Liver (tissue), 9 donors: ENCODE data around the gene MVP. TPM values are rescaled to one million over a fixed set of nuclear protein-coding genes. Genes with fewer than 3 reads are reported as not detected.

Experiments
- DNase-seq: peaks from one replicate; pipeline ENCODE4 v3.0.0-alpha.2; 2017; ENCODE audit warnings: low spot score
- H3K27ac ChIP-seq, 2 donors: one replicate each; pipeline ENCODE4 v1.7.0; 2013; ENCODE audit warnings: inconsistent platforms in 2 of 2, low read length in 2 of 2, control low read depth in 1 of 2, low read depth in 1 of 2, mild to moderate bottlenecking in 1 of 2
- H3K27me3 ChIP-seq, 4 donors: one replicate each; pipeline versions ENCODE4 v1.6.1 to v1.7.0; 2013; ENCODE audit warnings: low read length in 3 of 4, inconsistent platforms in 1 of 4, mild to moderate bottlenecking in 1 of 4, moderate library complexity in 1 of 4; ENCODE audit not compliant: control insufficient read depth in 4 of 4, insufficient read depth in 4 of 4
- H3K36me3 ChIP-seq, 4 donors: one replicate each; pipeline versions ENCODE4 v1.6.1 to v1.7.0; 2013; ENCODE audit warnings: low read length in 3 of 4, mild to moderate bottlenecking in 3 of 4, low read depth in 1 of 4, moderate library complexity in 1 of 4; ENCODE audit not compliant: control insufficient read depth in 4 of 4, insufficient read depth in 3 of 4
- H3K4me1 ChIP-seq, 4 donors: one replicate each; pipeline versions ENCODE4 v1.6.1 to v1.7.0; 2013; ENCODE audit warnings: low read length in 3 of 4, mild to moderate bottlenecking in 3 of 4, moderate library complexity in 1 of 4; ENCODE audit not compliant: control insufficient read depth in 4 of 4, insufficient read depth in 4 of 4
- H3K4me3 ChIP-seq, 3 donors: one replicate each; pipeline versions ENCODE4 v1.6.1 to v1.7.0; 2013; ENCODE audit warnings: low read length in 3 of 3, control low read depth in 1 of 3, low read depth in 1 of 3, mild to moderate bottlenecking in 1 of 3
- H3K9ac ChIP-seq, 2 donors: one replicate each; pipeline ENCODE4 v1.7.0; 2013; ENCODE audit warnings: low read length in 2 of 2, mild to moderate bottlenecking in 2 of 2, moderate library complexity in 2 of 2, control low read depth in 1 of 2, low read depth in 1 of 2
- H3K9me3 ChIP-seq, 4 donors: one replicate each; pipeline versions ENCODE4 v1.6.1 to v1.7.0; 2013; ENCODE audit warnings: low read length in 3 of 4; ENCODE audit not compliant: control insufficient read depth in 4 of 4
- CTCF ChIP-seq: fragments of 150-350 bp; IDR thresholded peaks from 2 replicates; pipeline ENCODE4 v1.5.1; 2017; ENCODE audit warnings: improper control_type of control experiment, low read depth, low read length; ENCODE audit not compliant: missing input control
- EGR1 ChIP-seq, 2 donors: IDR thresholded peaks; 2 replicates each; pipeline ENCODE4 v1.6.1; 2016 to 2018; ENCODE audit warnings: antibody characterized with exemption in 2 of 2, low read depth in 2 of 2
- FOXA1 ChIP-seq: IDR thresholded peaks from 2 replicates; pipeline ENCODE4 v1.6.1; 2016; ENCODE audit warnings: antibody characterized with exemption
- FOXA2 ChIP-seq: IDR thresholded peaks from 2 replicates; pipeline ENCODE4 v1.6.1; 2016; ENCODE audit warnings: antibody characterized with exemption
- GABPA ChIP-seq, 2 donors: IDR thresholded peaks in 1 of 2; conservative IDR thresholded peaks in 1 of 2; 2 replicates each; pipeline ENCODE4 v1.6.1; 2016; ENCODE audit warnings: antibody characterized with exemption in 2 of 2, mild to moderate bottlenecking in 1 of 2, moderate library complexity in 1 of 2
- HNF4A ChIP-seq, 2 donors: conservative IDR thresholded peaks; 2 replicates each; pipeline ENCODE4 v1.6.1; 2016; ENCODE audit warnings: antibody characterized with exemption in 2 of 2, mild to moderate bottlenecking in 2 of 2
- HNF4G ChIP-seq: IDR thresholded peaks from 2 replicates; pipeline ENCODE4 v1.6.1; 2016; ENCODE audit warnings: antibody characterized with exemption
- JUND ChIP-seq, 2 donors: IDR thresholded peaks; 2 replicates each; pipeline ENCODE4 v1.6.1; 2016; ENCODE audit warnings: antibody characterized with exemption in 2 of 2
- NR2F2 ChIP-seq: IDR thresholded peaks from 2 replicates; pipeline ENCODE4 v1.6.1; 2016; ENCODE audit warnings: antibody characterized with exemption
- RAD21 ChIP-seq, 2 donors: IDR thresholded peaks; 2 replicates each; pipeline ENCODE4 v1.6.1; 2016; ENCODE audit warnings: antibody characterized with exemption in 2 of 2, mild to moderate bottlenecking in 2 of 2
- RXRA ChIP-seq, 2 donors: IDR thresholded peaks; 2 replicates each; pipeline ENCODE4 v1.6.1; 2017 to 2018; ENCODE audit warnings: antibody characterized with exemption in 2 of 2, mild to moderate bottlenecking in 1 of 2
- TAF1 ChIP-seq: conservative IDR thresholded peaks from 2 replicates; pipeline ENCODE4 v1.6.1; 2016; ENCODE audit warnings: antibody characterized with exemption, mild to moderate bottlenecking
- YY1 ChIP-seq: IDR thresholded peaks from 2 replicates; pipeline ENCODE4 v1.6.1; 2016; ENCODE audit warnings: antibody characterized with exemption, mild to moderate bottlenecking
- ZBTB33 ChIP-seq: IDR thresholded peaks from 2 replicates; pipeline ENCODE4 v1.6.1; 2016; ENCODE audit warnings: antibody characterized with exemption
- WGBS: extraction: QIAGEN DNeasy Blood & Tissue Kit; methylation state at CpG from one replicate; pipeline ENCODE4 v1.1.7; 2013; 5-methylcytosine and 5-hydroxymethylcytosine counted together
- polyA plus RNA-seq, 2 donors: library from polyadenylated mRNA; stranded (reverse) in 1 of 2; unstranded in 1 of 2; fragments of 200-250 nt in 1 of 2; fragments of >200 nt in 1 of 2; fragmentation: Nextera tagmentation in 1 of 2; extraction: Ambion mirVana in 1 of 2; gene quantifications; one replicate each; pipeline versions ENCODE4 v1.2.1 to v1.2.3, GENCODE V29; 2013 to 2015
- total RNA-seq, 2 donors: library from RNA; depleted of rRNA; stranded (reverse); fragments of >200 nt; gene quantifications; one replicate each; pipeline ENCODE4 v1.2.3, GENCODE V29; 2014
- TF ChIP-seq, protein P1 (sequence below): IDR thresholded peaks from 2 replicates; pipeline ENCODE4 v1.6.1; 2016; ENCODE audit warnings: antibody characterized with exemption, mild to moderate bottlenecking
- TF ChIP-seq, protein P2 (sequence below): IDR thresholded peaks from 2 replicates; pipeline ENCODE4 v1.6.1; 2016; ENCODE audit warnings: antibody characterized with exemption
- TF ChIP-seq, protein P3 (sequence below): IDR thresholded peaks from 2 replicates; pipeline ENCODE4 v1.6.1; 2016; ENCODE audit warnings: antibody characterized with exemption
- donor health status: healthy.
- donor health status: healthy.
- donor health status: healthy.
- donor health status: healthy.
- donor health status: healthy.

Gene MVP
- total and polyA plus RNA-seq, 4 donors = 30.7 to 78.4 (median 50.7) TPM

- H3K27me3 ChIP-seq = no peaks in the 10 kb centered on the region
- H3K36me3 ChIP-seq = peaks cover 8 to 35% (median 19%) of the 10 kb centered on the region in 4 donors
- H3K9me3 ChIP-seq = no peaks in the 10 kb centered on the region
- no peak overlapping the region for H3K27ac ChIP-seq
- 47% methylated on average over 15 of the region's 15 CpGs for WGBS
- peak; percentile 79 for DNase-seq
- H3K4me1 ChIP-seq = no peaks in the 10 kb centered on the region
- TF ChIP-seq CTCF (peak; percentile 84), RAD21 (IDR thresholded peaks at IDR 0.05) (peak; percentile 79 to 89)
- TF ChIP-seq, protein P1, sequence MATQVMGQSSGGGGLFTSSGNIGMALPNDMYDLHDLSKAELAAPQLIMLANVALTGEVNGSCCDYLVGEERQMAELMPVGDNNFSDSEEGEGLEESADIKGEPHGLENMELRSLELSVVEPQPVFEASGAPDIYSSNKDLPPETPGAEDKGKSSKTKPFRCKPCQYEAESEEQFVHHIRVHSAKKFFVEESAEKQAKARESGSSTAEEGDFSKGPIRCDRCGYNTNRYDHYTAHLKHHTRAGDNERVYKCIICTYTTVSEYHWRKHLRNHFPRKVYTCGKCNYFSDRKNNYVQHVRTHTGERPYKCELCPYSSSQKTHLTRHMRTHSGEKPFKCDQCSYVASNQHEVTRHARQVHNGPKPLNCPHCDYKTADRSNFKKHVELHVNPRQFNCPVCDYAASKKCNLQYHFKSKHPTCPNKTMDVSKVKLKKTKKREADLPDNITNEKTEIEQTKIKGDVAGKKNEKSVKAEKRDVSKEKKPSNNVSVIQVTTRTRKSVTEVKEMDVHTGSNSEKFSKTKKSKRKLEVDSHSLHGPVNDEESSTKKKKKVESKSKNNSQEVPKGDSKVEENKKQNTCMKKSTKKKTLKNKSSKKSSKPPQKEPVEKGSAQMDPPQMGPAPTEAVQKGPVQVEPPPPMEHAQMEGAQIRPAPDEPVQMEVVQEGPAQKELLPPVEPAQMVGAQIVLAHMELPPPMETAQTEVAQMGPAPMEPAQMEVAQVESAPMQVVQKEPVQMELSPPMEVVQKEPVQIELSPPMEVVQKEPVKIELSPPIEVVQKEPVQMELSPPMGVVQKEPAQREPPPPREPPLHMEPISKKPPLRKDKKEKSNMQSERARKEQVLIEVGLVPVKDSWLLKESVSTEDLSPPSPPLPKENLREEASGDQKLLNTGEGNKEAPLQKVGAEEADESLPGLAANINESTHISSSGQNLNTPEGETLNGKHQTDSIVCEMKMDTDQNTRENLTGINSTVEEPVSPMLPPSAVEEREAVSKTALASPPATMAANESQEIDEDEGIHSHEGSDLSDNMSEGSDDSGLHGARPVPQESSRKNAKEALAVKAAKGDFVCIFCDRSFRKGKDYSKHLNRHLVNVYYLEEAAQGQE = no peak
- H3K9ac ChIP-seq = no peak overlapping the region
- no peak overlapping the region for H3K4me3 ChIP-seq
Observed at GRCh38 chr16:29848420-29849297, 28.4 kb downstream of the MVP start.

- H3K4me3 ChIP-seq = no peak overlapping the region
- DNase-seq = no peak
- WGBS = 93% methylated on average over 5 of the region's 5 CpGs
- H3K27ac ChIP-seq = no peak overlapping the region
- no peaks in the 10 kb centered on the region for H3K4me1 ChIP-seq
- no peaks in the 10 kb centered on the region for H3K9me3 ChIP-seq
- H3K27me3 ChIP-seq = no peaks in the 10 kb centered on the region
- H3K36me3 ChIP-seq = peaks cover 8 to 30% (median 19%) of the 10 kb centered on the region in 4 donors
- no peak overlapping the region for H3K9ac ChIP-seq
- TF ChIP-seq FOXA1 (no peak), TAF1 (no peak), RAD21 (IDR thresholded peaks at IDR 0.05) (no peak), RXRA (IDR thresholded peaks at IDR 0.05) (no peak), NR2F2 (no peak), HNF4G (no peak), JUND (IDR thresholded peaks at IDR 0.05) (no peak), ZBTB33 (no peak), EGR1 (IDR thresholded peaks at IDR 0.05; ENCODE audit: low read depth in 2 of 2) (no peak), GABPA (IDR thresholded peaks at IDR 0.05 in 1 of 2, conservative IDR thresholded peaks at IDR 0.05 in 1 of 2) (no peak), YY1 (no peak), CTCF (no peak), FOXA2 (no peak), HNF4A (conservative IDR thresholded peaks at IDR 0.05) (no peak)
- TF ChIP-seq, protein P2, sequence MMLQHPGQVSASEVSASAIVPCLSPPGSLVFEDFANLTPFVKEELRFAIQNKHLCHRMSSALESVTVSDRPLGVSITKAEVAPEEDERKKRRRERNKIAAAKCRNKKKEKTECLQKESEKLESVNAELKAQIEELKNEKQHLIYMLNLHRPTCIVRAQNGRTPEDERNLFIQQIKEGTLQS = no peak
- TF ChIP-seq, protein P1 = no peak
- TF ChIP-seq, protein P3, sequence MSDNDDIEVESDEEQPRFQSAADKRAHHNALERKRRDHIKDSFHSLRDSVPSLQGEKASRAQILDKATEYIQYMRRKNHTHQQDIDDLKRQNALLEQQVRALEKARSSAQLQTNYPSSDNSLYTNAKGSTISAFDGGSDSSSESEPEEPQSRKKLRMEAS = no peak
Observed at GRCh38 chr16:29849505-29849904, 29.2 kb downstream of the MVP start.
